ACHN (cell line): Measurements from ENCODE around the gene MAP3K1.

Experiments used
- DNase-seq: peaks from one replicate; pipeline ENCODE4 v3.0.0-alpha.2; 2015
- in situ Hi-C: cut with HindIII; loops from 2 replicates; pipeline ENCODE4 v1.10.0; 2017; ENCODE audit warnings: low sequenced_read_pairs, low pct_ligation_motif_present, low pct_unique_long_range_greater_than_20kb

MAP3K1 gene

DNA sequence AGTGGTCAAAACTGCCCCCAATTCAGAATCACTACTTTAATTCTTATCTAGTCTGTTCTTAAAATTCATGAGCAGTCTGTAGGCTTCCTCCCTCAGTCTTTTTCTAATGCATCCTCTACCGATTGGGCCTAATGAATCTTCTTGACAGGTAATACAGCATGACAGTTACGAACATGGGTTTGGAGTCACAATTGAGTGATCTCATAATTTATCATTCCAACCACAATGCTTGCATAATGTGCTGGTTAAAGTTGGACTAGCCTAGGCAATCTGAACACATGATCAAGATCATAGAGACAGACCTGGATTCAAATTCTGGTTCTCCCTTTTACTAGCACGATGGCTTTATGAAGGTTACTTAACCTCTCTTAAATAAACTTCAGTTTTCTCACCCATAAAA, 61.0 kb downstream of the MAP3K1 start:
- no peak for DNase-seq
- in situ Hi-C loops, result no loop called here

DNA sequence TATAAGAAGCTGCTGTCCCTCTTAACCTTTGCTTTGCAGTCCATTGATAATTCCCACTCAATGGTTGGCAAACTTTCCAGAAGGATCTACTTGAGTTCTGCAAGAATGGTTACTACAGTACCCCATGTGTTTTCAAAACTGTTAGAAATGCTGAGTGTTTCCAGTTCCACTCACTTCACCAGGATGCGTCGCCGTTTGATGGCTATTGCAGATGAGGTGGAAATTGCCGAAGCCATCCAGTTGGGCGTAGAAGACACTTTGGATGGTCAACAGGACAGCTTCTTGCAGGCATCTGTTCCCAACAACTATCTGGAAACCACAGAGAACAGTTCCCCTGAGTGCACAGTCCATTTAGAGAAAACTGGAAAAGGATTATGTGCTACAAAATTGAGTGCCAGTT, 66.2 kb downstream of the MAP3K1 start:
- DNase-seq, result no peak
- in situ Hi-C loops, result no loop called here

GRCh38 chr5:56893251-56893951, 78.1 kb downstream of the MAP3K1 start:
- in situ Hi-C loops, result no loop called here
- DNase-seq, result no peak

DNA sequence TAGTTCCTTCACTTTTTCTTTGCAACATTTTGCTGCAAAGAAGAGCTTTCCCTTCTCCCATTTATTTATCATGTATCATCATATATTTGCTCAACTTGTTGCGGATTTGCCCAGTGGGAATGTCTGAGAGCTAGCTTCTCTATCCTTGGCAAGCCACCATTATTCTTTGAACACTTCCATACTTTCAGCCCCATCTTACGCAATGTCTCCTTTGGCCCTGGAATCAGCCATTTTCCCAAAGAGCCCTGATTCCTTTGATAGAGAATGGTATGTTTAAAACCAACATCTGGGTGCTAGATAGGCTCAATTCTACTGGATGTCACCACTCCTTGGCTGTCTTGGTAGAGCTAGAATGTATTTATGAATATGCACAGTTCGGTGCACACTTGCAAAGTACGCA, 81.4 kb downstream of the MAP3K1 start:
- DNase-seq, result no peak
- in situ Hi-C loops, result no loop called here

- no peak for DNase-seq
- in situ Hi-C loops, result no loop called here
Measured at GRCh38 chr5:56898213-56898612, 82.9 kb downstream of the MAP3K1 start.

GRCh38 chr5:56900395-56900794, 85.0 kb downstream of the MAP3K1 start:
- in situ Hi-C loops, result no loop called here

DNA sequence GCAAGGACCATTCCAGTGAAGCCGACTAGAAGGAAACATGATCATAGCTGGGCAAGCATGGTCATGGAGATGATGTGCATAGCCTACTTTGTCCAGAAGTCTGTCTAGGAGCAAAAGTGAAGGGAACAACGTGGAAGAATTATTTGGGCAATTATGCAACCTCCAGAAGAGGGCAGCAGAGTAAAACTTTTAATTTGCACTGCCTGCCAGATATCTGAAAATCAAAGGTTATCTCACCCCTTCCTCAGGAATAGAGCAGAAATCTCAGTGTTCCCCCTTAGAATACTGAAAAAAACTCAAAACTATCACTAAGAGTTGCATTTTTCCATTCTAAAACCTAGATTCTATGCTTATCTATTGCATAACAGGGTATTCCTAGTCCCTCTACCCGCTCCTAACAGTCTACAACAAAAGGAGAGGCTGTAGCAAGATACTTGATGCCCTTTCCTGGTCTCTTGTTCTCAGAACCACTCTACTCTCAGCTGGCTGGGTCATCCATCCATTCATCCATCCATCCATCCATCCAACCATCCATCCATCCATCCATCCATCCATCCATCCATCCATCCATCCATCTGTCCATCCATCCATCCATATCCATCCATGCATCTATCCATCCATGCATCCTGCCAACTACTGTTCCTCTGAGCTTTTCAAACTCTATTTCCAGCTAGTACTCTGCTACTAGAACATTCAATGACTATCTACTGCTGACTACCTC, 85.7 kb downstream of the MAP3K1 start:
- peak; percentile 48 for DNase-seq
- in situ Hi-C loops, result no loop called here

More at GRCh38 chr5:56900395-56900794, 85.0 kb downstream of the MAP3K1 start:
- DNase-seq, result peak; percentile 10

DNA sequence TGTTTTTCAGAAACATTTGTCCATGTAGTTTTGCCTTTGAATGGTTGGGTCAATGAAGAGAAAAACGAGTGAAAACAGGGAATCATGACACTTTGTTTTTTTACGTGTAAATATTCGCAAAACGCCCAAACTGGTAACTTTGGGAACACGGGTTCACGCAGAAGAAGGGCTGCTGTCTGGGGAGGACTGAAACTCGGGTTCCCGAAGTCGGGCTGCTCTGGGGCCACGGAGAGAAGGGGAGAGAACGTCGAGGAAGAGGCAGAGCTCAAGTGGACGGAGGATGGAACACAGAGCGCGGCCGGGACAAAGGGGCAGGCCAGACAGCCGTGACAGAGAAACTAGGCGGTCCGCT, 93.6 kb downstream of the MAP3K1 start:
- in situ Hi-C loops, result no loop called here
- no peak for DNase-seq

DNA sequence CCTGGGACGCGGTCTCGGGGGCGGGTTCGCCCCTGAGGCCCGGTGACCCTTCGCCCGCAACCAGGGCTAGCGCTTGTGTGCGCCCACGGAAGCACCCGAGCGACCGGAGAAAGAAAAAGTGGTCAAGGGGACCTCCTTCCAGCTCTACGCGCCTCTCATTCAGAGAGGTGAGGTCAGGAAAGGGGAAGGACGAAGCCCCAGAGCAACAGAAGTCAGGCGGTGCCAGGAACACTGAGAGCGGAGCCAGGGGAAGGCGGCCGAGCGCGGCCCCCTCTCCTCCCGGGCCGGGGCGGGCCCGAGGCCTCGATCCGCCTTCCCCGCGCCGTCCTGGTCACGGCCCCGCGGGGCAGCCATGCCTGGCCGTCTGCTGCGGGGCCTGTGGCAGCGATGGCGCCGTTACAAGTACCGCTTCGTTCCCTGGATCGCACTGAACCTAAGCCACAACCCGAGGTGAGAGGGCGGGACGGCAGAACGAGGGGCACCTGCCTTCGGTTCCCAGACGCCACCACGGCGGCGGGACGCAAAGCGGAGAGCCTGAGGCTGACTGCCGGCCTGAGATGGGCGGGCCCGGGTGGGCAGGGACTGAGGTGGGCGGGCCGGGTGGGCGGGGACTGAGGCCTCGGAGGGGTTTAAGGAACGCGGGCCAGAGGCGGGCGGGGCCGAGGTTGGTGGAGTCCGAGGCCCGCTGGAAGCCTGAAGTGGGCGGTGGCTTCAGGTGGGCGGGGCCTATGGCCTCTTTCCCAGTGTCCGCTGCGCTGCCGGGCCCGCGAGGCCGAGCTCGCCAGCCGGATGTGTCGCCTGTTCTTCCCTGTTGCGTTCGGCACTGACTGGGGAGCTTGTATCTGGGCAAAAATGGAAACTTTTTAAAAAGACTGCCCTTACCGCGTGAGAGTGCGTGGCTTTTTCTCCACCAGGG, 94.2 kb downstream of the MAP3K1 start, which contains the start of gene SETD9:
TSS of gene SETD9 (plus strand) at position 303 of the 916 bp plus-strand sequence. CDS start at position 353, 50 bp downstream.
- in situ Hi-C loops, result no loop called here
- DNase-seq, result peak; percentile 95

DNA sequence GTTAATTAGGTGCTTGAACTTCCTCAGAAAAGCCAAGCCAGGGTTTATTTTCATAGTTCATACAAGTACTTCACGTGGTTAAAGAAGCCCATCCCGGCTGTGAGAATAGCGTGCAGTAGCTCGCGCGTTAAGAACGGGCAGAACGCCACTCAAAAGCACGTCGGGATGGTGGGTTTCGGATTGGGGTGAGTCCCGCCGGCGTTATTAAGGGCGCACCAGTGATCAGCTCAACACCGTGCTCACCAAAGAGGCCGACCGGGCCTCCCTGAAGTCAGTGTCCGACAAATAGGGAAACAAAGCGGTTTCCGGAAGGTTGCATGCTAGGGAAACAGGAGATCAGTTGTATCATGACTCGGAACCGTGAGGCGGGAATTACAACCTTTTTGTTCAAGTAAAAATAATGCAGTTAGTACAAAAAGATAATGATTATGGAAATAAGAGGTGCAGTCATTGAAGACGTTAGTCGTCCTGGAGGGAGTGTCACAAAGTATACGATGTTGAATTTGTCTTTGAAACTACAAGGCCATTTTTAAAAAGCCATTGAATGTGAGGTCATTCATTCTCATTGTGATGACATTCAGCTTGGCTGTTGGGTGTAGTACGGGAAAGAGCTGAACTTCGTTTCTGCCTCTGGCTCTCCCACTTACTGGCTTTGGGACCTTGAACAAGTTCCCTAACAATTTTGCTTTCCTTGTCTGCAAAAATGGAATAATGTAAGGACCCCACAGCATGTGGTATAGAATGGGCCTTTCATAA, 95.0 kb downstream of the MAP3K1 start:
- in situ Hi-C loops, result no loop called here
- DNase-seq, result peak; percentile 57

- no peak for DNase-seq
- in situ Hi-C loops, result no loop called here
Measured at GRCh38 chr5:56913766-56914165, 98.4 kb downstream of the MAP3K1 start.

GRCh38 chr5:56914678-56915077, 99.3 kb downstream of the MAP3K1 start:
- in situ Hi-C loops, result no loop called here
- no peak for DNase-seq

DNA sequence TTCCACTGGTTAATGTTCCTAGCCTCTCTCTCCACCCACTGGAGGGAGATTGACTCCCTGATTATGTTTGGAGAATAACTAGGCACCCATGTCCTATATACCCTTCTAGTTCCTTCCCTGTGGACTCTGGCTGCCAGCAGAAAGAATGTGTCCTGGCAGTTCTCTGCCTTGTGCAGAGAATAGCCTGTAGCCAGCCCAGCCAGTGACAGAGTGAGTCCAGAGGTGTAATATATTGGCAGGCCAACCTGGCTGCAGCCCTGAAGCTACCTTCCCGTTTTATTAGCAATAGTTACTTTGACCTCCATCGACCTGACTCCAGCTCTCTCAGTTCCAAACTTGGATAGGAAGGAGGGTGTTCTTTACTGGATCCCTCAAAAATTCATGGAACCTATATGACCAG, 102.2 kb downstream of the MAP3K1 start:
- in situ Hi-C loops, result no loop called here
- no peak for DNase-seq

DNA sequence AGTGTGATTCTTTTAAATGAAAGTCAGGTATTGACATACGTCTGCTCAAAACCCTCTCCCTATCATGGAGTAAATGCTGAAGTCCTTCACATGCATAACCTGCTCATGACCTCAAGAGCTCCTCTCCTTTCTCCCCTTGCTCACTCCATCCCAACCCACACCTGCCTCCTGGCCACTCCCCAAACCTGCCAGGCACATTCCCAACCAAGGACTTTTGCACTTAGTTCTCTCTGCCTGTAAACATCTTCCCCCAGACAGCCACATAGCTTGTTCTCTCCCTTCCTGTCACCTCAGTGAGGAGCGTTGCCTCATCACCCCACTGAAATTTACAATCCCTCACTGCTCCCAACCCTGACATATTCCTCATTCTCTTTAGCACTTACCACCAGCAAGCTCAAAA, 102.7 kb downstream of the MAP3K1 start:
- DNase-seq, result no peak
- in situ Hi-C loops, result no loop called here

DNA sequence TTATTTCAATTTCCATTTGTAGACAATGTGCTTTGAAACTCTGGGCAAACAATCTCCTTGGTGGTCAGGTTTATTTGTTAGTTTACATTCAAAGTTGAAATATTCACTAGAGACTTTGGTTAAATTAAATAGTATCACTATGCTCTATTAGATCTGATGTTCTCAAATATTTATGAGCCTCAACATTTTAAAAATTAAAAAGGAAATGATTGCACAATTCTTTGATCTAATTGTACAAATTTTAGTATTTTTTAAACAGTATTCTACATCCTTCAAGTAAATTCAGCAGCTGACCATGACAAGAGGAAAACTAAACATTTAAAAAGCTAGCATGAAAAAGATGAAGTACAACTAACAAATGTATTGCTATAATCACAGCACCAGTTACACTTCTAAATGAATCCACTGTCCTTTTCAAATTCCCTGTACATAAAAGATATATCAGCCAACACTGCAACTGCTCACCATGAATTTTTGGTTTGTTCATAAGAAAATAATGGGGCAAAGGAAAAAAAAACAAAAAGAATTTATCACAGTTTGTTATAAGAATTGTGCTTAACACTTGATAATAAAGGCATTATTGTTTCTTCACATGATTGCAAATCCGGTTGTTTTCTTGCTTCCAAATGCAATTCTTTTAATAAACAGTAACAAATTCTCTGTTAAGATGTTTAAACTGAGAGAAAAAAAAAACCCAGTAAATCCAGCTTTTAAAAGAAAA, 104.8 kb downstream of the MAP3K1 start:
- in situ Hi-C loops, result no loop called here
- DNase-seq, result no peak

DNA sequence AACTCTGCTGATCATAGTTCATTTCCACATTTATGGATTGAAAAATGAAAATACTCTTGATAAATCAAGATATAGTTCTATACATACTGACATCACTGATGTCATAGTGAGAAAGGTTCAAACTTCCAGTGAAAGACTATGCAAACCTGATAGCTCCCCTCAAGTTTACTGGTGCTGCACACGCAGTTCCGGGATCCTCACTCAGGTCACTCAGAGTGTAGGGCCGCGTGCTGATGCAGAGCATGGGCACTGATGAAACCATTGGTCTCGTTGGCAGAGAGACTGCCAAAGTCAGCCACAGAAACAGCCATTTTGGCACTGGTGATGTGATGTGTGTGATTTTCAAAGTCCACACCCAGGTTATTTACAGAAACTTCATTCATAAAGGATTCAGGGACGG, 107.6 kb downstream of the MAP3K1 start:
- in situ Hi-C loops, result no loop called here
- no peak for DNase-seq

DNA sequence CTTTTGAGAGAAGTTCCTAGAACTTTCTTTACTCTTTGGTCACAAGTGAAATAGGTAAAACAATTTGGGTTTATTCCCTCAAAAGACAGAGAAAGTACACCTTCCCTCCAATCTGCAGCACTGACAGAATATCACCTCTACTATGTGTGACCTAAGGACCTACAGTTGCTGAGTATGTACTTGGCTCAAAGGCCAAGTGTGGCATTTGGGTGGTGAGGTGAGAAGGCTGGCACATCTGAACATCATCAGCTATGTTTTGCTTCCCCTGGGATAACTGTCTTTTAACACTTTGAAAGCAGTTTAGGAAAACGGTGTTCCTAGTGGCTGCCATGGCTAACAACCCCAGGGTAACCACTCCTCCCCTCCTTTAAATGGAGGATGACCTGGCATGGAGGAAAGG, 119.0 kb downstream of the MAP3K1 start:
- in situ Hi-C loops, result no loop called here
- DNase-seq, result no peak

- in situ Hi-C loops, result no loop called here
- DNase-seq, result no peak
Measured at GRCh38 chr5:56938858-56939257, 123.5 kb downstream of the MAP3K1 start.
